GM18873 (cell line): ENCODE measurements around the gene GTPBP4.
"Not testable (repeated sequence)": the region's sequence is repeated elsewhere in the genome, so short reads cannot be mapped to it uniquely, and the experiment has no call there.

Experiments
- ATAC-seq: cut with Tn5 transposase; IDR thresholded peaks from one replicate; pipeline ENCODE4 v1.9.1; 2021; ENCODE audit warnings: mild to moderate bottlenecking, moderate library complexity, moderate number of reproducible peaks; ENCODE audit not compliant: unreplicated experiment, low FRiP score

GTPBP4 gene

DNA sequence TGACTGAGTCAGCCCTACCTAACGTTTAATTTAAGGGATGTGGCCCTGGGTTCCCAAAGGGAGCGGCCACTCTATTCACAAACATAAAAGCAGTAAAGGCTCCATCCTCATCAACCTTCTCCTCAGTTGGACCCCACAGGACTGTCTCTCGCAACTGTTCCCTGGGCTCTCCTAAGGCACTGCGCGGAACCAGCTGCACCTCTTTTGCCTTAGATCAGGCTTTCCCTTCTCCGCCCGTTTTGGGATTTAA lies 689 bp upstream of the GTPBP4 start:
- no peak for ATAC-seq

GRCh38 chr10:988667-989545 lies 672 bp downstream of the GTPBP4 start:
- no peak for ATAC-seq

GRCh38 chr10:990808-991207 lies 2.6 kb downstream of the GTPBP4 start:
- no peak for ATAC-seq

DNA sequence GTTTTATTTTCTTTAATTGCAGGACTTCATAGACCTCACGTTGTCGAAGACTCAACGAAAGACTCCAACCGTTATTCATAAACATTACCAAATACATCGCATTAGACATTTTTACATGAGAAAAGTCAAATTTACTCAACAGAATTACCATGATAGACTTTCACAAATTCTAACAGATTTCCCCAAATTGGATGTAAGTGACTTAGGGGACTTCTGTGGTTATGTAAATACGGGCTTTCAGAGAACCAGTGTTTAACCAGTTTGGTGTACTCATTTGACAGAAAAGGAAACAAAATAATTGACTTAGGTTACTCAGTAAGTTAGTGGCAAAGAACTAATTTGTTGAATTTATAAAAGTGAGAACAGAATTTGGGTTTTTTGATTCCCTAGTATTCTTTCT lies 4.2 kb downstream of the GTPBP4 start:
- ATAC-seq: no peak

GRCh38 chr10:992871-993270 lies 4.6 kb downstream of the GTPBP4 start:
- no peak for ATAC-seq

- no peak for ATAC-seq
Observed at GRCh38 chr10:994836-995558, 6.8 kb downstream of the GTPBP4 start.

- no peak for ATAC-seq
Observed at GRCh38 chr10:995559-995926, 7.3 kb downstream of the GTPBP4 start.

- no peak for ATAC-seq
Observed at GRCh38 chr10:996031-996430, 7.8 kb downstream of the GTPBP4 start.

DNA sequence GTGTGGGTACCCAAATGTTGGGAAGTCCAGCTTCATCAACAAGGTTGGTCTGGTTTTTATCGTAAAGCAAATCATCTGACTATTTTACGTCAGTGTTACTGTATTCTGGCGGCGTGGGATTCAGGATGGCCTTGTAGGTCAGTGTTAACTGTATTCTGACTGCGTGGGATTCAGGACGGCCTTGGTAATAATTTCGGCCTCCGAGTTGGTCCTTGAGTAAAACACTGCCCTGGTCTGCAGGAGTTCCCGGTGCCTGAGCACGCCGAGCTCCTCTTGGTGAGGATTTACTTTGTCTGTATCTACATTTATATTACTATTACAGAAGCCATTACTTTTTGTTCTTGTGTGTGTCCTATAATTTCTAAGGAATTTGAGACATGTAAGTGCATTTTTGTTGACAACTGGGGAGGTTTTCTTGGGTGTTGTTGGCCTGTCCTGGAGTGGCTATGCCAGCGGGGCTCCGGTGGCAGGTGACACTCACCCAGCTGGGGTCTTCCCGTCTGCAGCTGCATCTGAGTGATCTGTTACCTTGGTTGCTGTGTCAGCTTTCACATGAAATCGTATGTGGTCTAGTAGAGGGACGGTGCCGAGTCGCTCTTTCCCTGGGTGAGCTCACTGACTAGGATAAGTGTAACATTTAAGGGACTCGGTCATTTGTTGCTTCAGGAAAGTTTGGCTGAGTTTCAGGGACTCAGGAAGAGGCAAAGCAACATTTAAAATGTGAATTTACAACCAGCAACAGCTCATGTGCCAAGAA lies 9.2 kb downstream of the GTPBP4 start:
- ATAC-seq: no peak

DNA sequence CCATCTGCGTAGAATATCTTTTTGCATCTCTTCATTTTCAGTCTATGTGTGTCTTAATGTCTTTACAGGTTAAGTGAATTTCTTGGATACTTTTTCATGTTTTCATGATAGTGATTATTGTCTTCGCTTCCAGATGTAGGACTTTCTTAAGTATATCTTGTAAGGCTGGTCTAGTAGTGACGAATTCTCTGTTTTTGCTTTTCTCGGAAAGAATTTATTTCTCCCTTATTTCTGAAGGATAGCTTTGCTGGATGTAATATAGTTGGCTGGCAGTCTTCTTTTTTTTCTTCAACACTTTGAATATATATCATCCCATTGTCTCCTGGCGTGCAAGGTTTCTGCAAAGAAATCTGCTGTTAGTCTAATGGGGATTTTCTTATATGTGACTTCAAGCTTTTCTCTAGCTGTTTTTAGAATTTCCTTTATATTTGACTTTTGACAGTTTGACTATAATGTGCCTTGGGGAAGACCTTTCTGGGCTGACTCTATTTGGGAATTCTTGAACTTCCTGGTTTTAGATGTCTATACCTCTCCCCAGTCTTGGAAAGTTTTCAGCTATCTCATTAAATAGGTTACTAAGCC lies 14.3 kb downstream of the GTPBP4 start:
- ATAC-seq: no peak

GRCh38 chr10:1003884-1004670 lies 15.8 kb downstream of the GTPBP4 start:
- ATAC-seq: no peak

DNA sequence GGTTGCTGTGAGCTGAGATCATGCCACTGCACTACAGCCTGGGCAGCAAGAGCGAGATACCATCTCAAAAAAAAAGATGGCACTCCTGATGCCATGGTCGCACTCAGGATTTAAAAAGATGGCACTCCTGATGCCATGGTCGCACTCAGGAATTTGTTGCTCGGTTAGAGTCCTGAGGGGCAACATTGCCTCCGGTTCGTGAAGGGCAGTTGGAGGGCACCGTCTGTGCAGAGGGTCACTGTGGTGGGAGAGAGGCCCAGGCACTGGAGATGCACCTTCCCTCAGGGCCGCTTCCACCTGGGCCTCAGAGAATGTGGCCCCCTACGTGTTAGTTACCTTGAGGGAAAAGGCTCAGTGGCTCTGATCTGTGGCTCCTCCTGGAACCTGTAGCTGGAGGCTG lies 18.3 kb downstream of the GTPBP4 start:
- ATAC-seq: no peak

DNA sequence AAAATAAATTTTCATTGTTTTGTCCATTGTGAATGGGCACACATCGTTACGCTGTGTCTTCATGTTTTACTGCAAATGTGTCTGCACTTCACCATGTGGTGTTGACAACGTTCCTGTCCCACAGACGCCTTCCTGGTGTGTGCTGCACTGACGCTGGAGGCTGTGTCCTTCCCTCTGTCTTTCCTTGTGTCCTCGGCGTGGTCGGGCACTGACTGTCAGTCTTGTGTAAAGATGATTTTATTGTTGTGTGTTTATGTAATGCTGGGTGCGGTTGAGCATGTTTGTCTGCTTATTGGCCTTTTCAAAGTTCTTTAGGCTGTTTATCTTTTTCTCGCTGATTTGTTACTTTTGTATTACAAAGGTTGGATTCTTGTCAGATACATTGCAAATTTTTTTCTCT lies 19.3 kb downstream of the GTPBP4 start:
- no peak for ATAC-seq

DNA sequence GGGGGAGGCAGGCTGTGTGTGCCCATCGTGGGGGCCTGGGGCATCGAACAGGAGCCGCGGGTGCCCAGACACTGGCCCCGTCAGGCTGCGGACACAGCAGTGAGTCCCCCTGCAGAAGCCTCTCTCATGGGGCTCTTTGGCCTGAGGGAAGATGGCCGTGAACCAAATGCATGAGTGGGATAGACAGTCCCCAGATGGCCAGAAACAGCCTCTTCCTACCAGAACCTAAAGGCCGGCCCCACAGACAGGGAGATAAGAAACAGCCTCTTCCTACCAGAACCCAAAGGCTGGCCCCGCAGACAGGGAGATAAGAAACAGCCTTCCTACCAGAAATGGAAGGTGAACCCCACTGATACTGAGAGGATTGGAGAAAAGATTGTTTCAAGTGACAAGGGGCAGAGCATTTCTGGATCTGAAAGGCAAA lies 20.8 kb downstream of the GTPBP4 start:
- ATAC-seq: no peak

DNA sequence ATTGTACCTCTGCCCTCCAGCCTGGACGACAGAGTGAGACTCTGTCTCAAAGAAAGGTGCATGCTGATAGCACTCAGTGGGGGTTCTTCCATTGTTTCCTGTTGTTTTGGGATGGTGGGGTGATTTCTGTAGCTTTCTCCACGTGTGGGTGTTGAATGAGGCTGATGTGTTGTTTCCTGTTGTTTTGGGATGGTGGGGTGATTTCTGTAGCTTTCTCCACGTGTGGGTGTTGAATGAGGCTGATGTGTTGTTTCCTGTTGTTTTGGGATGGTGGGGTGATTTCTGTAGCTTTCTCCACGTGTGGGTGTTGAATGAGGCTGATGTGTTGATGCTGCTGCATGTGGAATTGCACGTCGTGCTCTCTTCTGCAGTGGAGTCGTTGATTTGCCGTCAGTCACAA lies 21.7 kb downstream of the GTPBP4 start:
- ATAC-seq: not testable (repeated sequence)

DNA sequence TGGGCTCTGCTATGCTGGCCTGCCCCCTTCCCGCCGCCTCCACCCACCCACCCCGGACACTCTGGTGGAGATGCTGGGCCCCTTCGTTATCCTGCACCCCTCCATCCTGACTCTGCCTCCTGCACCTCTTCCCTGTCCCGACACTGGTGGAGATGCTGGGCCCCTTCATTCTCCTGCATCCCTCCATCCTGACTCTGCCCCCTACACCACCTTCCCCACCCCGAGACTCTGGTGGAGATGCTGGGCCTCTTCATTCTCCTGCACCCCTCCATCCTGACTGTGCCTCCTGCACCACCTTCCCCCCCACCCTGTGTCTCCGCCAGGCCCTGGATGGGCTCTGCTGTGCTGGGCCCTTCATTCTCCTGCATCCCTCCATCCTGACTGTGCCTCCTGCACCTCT lies 22.5 kb downstream of the GTPBP4 start:
- no peak for ATAC-seq

DNA sequence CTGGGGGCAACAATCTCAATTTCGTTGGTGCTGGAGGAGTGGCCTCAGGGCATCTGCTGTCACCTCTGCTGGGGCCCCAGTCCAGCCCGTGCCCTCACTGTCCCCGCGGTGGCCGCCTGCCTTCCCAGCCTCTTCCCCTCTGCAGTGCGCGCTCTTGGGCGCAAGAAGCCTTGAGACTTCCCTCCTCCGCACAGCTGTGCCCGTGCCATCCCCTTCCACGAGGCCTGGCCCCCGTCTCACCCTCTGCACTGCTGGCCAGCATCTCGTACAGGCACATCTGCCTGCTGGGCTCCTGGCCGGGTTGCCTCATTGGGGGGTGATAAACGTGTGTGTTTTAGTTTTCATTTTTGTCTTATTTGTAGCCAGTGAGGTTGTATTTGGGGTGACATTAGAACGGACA lies 23.5 kb downstream of the GTPBP4 start:
- ATAC-seq: no peak

DNA sequence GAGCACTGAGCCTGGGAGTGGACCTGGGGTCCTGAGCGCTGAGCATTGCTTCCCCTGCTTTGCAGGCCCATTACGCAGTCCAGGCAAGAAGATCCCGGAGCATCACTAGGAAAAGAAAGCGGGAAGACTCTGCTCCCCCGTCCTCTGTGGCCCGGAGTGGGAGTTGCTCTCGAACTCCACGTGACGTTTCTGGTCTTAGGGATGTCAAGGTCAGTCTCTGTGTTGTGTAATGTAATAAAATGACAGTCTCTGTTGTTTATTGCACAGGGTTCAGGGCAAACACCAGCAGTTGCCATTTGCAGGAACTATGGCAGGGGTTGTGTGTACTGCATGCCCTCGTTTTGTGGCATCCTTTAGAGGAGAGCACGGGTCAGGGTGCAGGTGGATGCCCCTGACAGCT lies 27.5 kb downstream of the GTPBP4 start:
- ATAC-seq: no peak

DNA sequence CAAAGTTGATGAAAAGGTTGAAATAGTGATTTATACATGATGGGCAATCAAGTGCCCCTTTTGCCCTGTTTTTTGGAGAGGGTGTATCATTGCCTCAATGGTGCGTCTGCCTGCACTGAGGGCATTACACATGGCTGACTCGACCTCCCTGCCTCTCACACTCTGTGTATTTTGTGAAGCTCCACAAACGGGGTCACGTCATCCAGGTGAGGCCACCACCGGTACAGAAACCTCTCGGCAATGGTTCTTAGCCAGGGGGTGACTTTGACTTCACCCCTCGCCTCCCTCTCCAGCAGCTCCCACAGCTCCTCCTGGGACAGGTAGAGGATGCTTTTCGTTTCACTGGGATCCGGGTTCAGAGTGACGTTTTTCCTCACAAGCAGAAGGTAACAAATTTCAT lies 31.1 kb downstream of the GTPBP4 start:
- ATAC-seq: no peak

- ATAC-seq: no peak
Observed at GRCh38 chr10:1020460-1020859, 32.2 kb downstream of the GTPBP4 start.
